HEK293T (cell line): Measurements from ENCODE around the gene DOCK3.

Source experiments
- ARNT ChIP-seq: fragments of 450-650 bp; IDR thresholded peaks from 2 replicates; pipeline ENCODE4 v1.6.1; 2017; ENCODE audit warnings: mild to moderate bottlenecking
- FOXK2 ChIP-seq: fragments of 450-650 bp; IDR thresholded peaks from 2 replicates; pipeline ENCODE4 v1.6.1; 2016; ENCODE audit warnings: mild to moderate bottlenecking
- FOXM1 ChIP-seq: fragments of 450-650 bp; IDR thresholded peaks from 2 replicates; pipeline ENCODE4 v1.6.1; 2017; ENCODE audit warnings: mild to moderate bottlenecking, borderline replicate concordance
- HDGF ChIP-seq: fragments of 450-650 bp; IDR thresholded peaks from 2 replicates; pipeline ENCODE4 v1.6.1; 2017; ENCODE audit warnings: antibody characterized with exemption, borderline replicate concordance
- L3MBTL2 ChIP-seq: fragments of 450-650 bp; conservative IDR thresholded peaks from 2 replicates; pipeline ENCODE4 v1.6.1; 2016; ENCODE audit warnings: mild to moderate bottlenecking
- PKNOX1 ChIP-seq: fragments of 450-650 bp; IDR thresholded peaks from 2 replicates; pipeline ENCODE4 v1.6.1; 2016
- SP1 ChIP-seq: fragments of 450-650 bp; IDR thresholded peaks from 2 replicates; pipeline ENCODE4 v1.6.1; 2017
- SUZ12 ChIP-seq: fragments of 450-650 bp; IDR thresholded peaks from 2 replicates; pipeline ENCODE4 v1.6.1; 2016; ENCODE audit warnings: mild to moderate bottlenecking

GRCh38 chr3:51057121-51057520, 382.4 kb downstream of the DOCK3 start:
- TF ChIP-seq L3MBTL2 (no peak), ARNT (no peak), PKNOX1 (no peak), SUZ12 (no peak), HDGF (no peak), FOXK2 (no peak), SP1 (no peak), FOXM1 (no peak)
